ENCODE measurements around the gene DDX21. TPM values are rescaled to one million over a fixed set of nuclear protein-coding genes. Genes with fewer than 3 reads are reported as not detected.

DDX21 gene
- total RNA-seq, result 131 and 155 TPM in 2 replicates

GRCh38 chr10:68955832-68956532 lies at the start of gene DDX21:
Gene DDX21, plus strand, starts transcription at chr10:68956170. Its CDS starts 56 bp downstream, at chr10:68956226.

GRCh38 chr10:68988530-68989316 lies 32.8 kb downstream of the DDX21 start, which contains the start of gene KIFBP:
Gene KIFBP, plus strand, starts transcription at chr10:68988803. Its CDS starts 30 bp downstream, at chr10:68988833.

Other genes starting within 250 kb of the DDX21 start
- gene CCAR1, start 234.9 kb upstream of the DDX21 start, total RNA-seq, result 22.1 and 30.2 TPM in 2 replicates
- gene STOX1, start 128.6 kb upstream of the DDX21 start, total RNA-seq, result 0.30 and 0.32 TPM in 2 replicates
- gene DDX50, start 54.9 kb upstream of the DDX21 start, total RNA-seq, result 52.6 and 63.5 TPM in 2 replicates
- 28.9 and 42.7 TPM in 2 replicates for gene KIFBP, start 32.6 kb downstream of the DDX21 start, total RNA-seq
- 914 and 1,102 TPM in 2 replicates for gene SRGN, start 131.9 kb downstream of the DDX21 start, total RNA-seq
- gene VPS26A, start 168.0 kb downstream of the DDX21 start, total RNA-seq, result 36.7 and 42.9 TPM in 2 replicates
- 26.3 and 31.9 TPM in 2 replicates for gene SUPV3L1, start 224.1 kb downstream of the DDX21 start, total RNA-seq